H7 (cell line): ENCODE results near the gene MICALL2. TPM values are rescaled to one million over a fixed set of nuclear protein-coding genes. Genes with fewer than 3 reads are reported as not detected.
A peak's percentile ranks its signal among the peaks of the same experiment; 100 is the strongest.

Experiments
- DNase-seq: peaks from one replicate; pipeline ENCODE4 v3.0.0; 2012
- H3K27me3 ChIP-seq: 2 replicates; pipeline ENCODE4 v1.6.0; 2011; ENCODE audit warnings: mild to moderate bottlenecking, low read length; ENCODE audit not compliant: control insufficient read depth, insufficient read depth
- H3K36me3 ChIP-seq: replicated peaks from 2 replicates; pipeline ENCODE4 v1.5.1; 2011; ENCODE audit warnings: low read length; ENCODE audit not compliant: control insufficient read depth, insufficient read depth
- H3K4me3 ChIP-seq: 2 replicates; pipeline ENCODE4 v1.5.1; 2011; ENCODE audit warnings: low read depth, mild to moderate bottlenecking, control low read depth, low read length, moderate library complexity; ENCODE audit not compliant: insufficient read depth
- total RNA-seq: library from RNA; depleted of rRNA; stranded (reverse); fragments of >200 nt; shearing (Covaris generic); gene quantifications from 2 replicates; pipeline ENCODE4 v1.2.3, GENCODE V29; 2014

The MICALL2 gene
- total RNA-seq, 1 experiment from 2014 or later: 7.6 TPM

DNA sequence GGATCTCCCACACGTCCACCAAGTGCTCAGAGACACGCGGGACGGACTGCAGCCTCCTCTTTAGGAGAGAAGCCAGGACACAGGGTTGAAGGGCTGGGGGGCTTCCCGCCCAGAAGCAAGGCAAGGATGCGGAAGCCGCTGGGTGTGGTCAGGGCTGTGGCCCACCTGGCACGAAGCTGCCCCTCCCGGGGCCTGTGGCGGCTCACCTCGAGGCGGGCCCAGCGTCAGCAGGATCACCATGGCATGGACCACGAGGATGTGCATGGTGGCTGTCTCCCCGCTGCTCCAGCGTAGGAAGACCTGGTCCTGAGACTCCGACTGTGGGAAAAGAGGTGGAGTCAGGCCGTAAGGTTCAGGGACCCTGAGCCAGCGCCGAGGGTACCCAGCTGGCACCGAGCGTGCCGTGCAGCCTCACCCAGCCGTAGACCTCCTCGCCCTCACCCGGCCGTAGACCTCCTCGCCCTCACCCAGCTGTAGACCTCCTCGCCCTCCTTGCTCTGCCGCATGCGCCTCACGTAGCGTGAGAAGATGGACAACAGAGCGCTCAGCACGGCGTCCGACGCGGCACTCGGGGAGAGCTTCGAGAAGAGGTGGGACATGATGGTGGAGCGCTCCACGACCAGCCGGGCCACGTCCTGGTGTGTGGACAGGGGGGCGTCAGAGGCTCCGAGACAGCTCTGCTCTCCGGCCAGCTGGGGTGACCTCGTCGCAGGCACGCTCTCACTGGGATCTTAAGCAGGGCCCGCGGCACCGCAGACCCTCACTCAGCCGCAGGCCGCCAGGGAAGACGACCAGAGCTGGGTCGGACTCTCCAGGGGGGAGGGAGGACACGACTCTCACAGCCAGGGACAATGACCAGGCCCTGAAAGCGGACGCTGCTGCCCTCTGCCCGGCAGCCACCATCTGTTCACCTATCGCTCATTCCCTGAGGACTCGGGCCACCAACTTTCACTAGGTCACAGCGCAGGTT is 24.6 kb upstream of the MICALL2 start:
- Histone ChIP-seq H3K36me3 (peaks cover 20% of the 10 kb centered on the region), H3K4me3 (no peak overlapping the region), H3K27me3 (no peaks in the 10 kb centered on the region)
- DNase-seq: peak; percentile 70

GRCh38 chr7:1483079-1483478 is 23.8 kb upstream of the MICALL2 start:
- Histone ChIP-seq H3K36me3 (peaks cover 20% of the 10 kb centered on the region), H3K4me3 (no peak overlapping the region), H3K27me3 (no peaks in the 10 kb centered on the region)
- no peak for DNase-seq

GRCh38 chr7:1481300-1481699 is 22.0 kb upstream of the MICALL2 start:
- Histone ChIP-seq H3K4me3 (no peak overlapping the region), H3K36me3 (peaks cover 22% of the 10 kb centered on the region), H3K27me3 (no peaks in the 10 kb centered on the region)
- no peak for DNase-seq

DNA sequence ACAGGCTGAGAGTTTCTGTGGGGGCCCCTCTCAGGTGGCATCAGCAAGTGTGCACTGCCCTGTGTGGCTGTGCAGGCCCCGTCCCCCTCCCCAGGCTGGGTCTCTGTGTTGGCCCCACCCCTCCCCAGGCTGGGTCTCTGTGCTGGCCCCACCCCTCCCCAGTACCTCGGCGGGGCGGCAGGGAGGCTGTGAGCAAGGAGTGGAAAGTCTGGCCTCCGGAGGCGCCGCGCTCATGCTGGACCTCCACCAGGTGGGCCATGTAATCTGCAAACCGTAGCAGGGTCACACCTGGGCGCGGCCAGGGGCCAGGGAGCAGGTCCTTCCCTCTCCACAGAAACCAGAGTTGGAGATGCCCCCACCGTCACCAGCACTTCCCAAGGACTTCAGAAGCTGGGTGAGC is 21.4 kb upstream of the MICALL2 start:
- Histone ChIP-seq H3K27me3 (no peaks in the 10 kb centered on the region), H3K36me3 (peaks cover 20% of the 10 kb centered on the region), H3K4me3 (no peak overlapping the region)
- peak; percentile 82 for DNase-seq

GRCh38 chr7:1479287-1479686 is 20.0 kb upstream of the MICALL2 start:
- no peaks in the 10 kb centered on the region for H3K27me3 ChIP-seq
- peaks cover 18% of the 10 kb centered on the region for H3K36me3 ChIP-seq
- DNase-seq: peak; percentile 59
- H3K4me3 ChIP-seq: no peak overlapping the region

GRCh38 chr7:1478480-1478879 is 19.2 kb upstream of the MICALL2 start:
- Histone ChIP-seq H3K36me3 (peaks cover 18% of the 10 kb centered on the region), H3K27me3 (no peaks in the 10 kb centered on the region), H3K4me3 (no peak overlapping the region)
- DNase-seq: peak; percentile 65

DNA sequence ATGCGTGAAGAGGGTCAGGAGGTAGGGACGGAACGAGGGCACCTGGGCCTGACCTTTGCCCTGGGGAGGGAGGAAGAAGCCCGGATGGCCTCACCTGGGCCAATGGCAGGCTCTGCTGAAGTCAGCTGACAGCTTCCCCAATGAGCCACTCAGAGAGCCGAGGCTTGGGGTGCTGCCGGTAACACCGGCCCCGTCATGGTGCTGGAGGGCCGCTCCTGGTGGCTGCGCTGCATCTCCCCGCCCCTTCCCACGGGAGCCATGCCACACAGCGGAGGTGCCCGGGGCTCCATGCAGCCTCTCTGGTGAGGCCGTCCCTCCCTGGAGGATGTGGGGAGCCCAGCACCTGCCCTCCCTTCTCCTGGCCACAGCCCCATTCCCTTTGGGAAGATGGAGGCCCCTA is 17.6 kb upstream of the MICALL2 start:
- H3K4me3 ChIP-seq: no peak overlapping the region
- DNase-seq: peak; percentile 68
- no peaks in the 10 kb centered on the region for H3K27me3 ChIP-seq
- peaks cover 19% of the 10 kb centered on the region for H3K36me3 ChIP-seq

DNA sequence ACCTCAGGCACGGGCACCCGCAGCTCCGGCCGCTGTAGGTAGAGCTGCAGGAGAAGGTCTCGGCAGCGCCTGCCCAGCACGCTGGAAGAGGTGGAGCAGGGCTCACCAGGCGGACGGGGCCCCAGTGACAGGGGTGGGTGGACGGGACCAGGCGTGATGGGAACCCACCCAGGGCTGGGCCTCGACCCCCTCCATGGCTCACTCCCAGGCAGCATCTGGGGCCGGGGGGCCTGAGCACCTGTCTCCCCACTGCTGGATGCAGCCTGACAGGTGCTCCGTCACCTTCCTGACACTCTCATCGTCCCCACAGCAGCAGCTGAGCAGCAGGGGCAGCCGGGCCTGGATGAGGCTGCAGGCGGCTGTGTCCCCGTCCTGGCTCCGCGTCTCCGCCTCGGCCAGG is 16.7 kb upstream of the MICALL2 start:
- H3K36me3 ChIP-seq: peaks cover 19% of the 10 kb centered on the region
- DNase-seq: peak; percentile 64

DNA sequence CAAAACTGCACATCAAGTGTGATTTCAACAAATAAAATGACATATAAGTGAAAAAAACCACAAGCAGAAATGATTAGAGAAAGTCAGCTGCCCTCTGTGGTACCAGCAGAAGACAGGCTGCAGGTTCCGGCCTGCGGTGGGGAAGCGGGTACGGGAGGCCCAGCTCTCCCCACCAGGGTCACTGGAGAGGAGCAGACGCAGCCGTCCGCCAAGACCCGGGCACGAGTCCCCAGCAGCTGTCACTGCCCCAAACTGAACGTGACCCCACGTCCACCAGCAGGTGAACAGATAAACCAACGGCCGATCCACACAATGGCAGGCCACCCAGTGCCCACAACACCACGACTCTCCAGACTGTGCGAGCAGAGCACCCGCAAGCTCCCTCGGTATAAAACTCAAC is 16.1 kb upstream of the MICALL2 start:
- H3K27me3 ChIP-seq: no peaks in the 10 kb centered on the region
- H3K36me3 ChIP-seq: peaks cover 18% of the 10 kb centered on the region
- peak; percentile 64 for DNase-seq
- H3K4me3 ChIP-seq: no peak overlapping the region

More for the DNA sequence above, 16.7 kb upstream of the MICALL2 start:
- no peak overlapping the region for H3K4me3 ChIP-seq
- H3K27me3 ChIP-seq: no peaks in the 10 kb centered on the region

GRCh38 chr7:1474736-1475135 is 15.5 kb upstream of the MICALL2 start:
- H3K36me3 ChIP-seq: peaks cover 18% of the 10 kb centered on the region
- peak; percentile 67 for DNase-seq
- H3K27me3 ChIP-seq: no peaks in the 10 kb centered on the region
- no peak overlapping the region for H3K4me3 ChIP-seq

DNA sequence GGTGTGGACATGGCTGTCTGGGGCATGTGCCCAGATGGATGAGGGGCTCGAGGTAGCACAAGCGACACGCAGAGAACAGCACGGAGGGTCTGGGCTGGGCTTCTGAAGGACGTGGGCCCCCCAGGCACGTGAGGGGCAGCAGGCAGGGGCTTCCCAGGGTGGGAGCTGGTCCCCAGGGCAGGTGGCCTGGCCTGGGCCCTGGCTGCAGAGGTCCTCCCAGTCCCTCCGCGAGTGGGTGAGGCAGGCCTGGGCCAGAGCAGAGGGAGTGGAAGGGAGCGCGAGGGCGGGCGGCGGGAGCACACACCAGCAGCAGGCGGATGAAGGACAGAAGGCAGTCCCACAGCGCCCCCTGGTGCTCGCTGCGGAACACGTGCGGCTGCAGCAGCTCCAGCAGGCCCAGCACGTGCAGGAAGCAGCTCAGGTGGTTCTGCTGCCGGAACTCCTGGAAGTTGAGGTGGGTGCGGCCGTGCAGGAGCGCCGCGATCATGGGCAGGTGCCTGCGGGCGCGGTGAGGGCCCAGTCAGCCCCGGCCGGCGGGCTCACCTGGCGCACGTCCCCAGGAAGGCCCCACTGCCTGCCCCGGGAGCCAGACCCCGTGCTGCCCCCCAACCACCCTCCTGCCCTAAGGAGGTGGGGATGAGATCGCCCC is 14.7 kb upstream of the MICALL2 start:
- peak; percentile 99 for DNase-seq
- Histone ChIP-seq H3K27me3 (no peaks in the 10 kb centered on the region), H3K4me3 (no peak overlapping the region), H3K36me3 (peaks cover 15% of the 10 kb centered on the region)

GRCh38 chr7:1470901-1471300 is 11.6 kb upstream of the MICALL2 start:
- H3K27me3 ChIP-seq: no peaks in the 10 kb centered on the region
- peaks cover 11% of the 10 kb centered on the region for H3K36me3 ChIP-seq
- DNase-seq: no peak
- no peak overlapping the region for H3K4me3 ChIP-seq

DNA sequence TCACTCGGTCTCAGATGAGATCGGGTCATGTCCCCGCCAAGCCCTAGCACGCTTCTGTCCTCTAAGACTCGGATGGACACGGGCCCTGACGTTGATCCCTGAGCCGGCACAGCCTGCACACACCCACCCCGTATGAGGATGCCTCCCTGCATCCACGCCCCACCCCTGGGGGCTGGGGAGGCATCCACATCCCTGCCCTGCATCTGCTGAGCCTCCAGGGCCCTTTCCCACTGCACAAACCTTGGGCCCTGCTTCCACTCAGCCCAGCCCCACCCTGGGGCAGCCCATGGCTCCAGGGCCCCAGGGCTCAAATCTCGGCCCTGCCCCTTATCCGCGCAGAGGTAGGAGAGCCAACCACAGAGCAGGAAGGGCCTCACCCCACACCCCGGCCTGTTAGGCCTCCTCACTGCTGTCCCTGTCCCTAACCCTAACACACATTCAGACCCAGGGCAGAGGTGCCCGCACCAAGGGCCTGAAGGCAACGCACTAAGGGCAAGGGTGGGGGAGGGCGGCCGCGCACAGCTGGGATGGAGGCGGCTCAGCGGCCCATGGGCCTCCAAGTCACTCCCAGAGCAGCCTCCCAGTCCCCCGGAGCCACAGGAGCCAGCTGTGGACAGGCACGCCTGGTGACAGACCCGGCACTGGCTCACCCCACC is 9.5 kb upstream of the MICALL2 start:
- H3K4me3 ChIP-seq: no peak overlapping the region
- no peak for DNase-seq
- peaks cover 9% of the 10 kb centered on the region for H3K36me3 ChIP-seq
- H3K27me3 ChIP-seq: no peaks in the 10 kb centered on the region

- H3K27me3 ChIP-seq: no peaks in the 10 kb centered on the region
- peaks cover 6% of the 10 kb centered on the region for H3K36me3 ChIP-seq
- no peak overlapping the region for H3K4me3 ChIP-seq
- no peak for DNase-seq
These were observed 8.9 kb upstream of the MICALL2 start for GRCh38 chr7:1468203-1468602.
